Renal cortex interstitium (tissue), 11 donors: ENCODE measurements around the gene TRHDE. TPM values are rescaled to one million over a fixed set of nuclear protein-coding genes. Genes with fewer than 3 reads are reported as not detected.

ENCODE experiments used
- DNase-seq, 11 donors: peaks; one replicate each; pipeline ENCODE4 v3.0.0-alpha.2; 2013; ENCODE audit warnings: low read depth in 9 of 11, low spot score in 4 of 11; ENCODE audit errors: extremely low read depth in 1 of 11
- polyA plus RNA-seq, 3 donors: library from polyadenylated mRNA; unstranded; fragments of 120-200 nt; gene quantifications; one replicate each; pipeline ENCODE4 v1.2.1, GENCODE V29; 2013; ENCODE audit not compliant: insufficient read length in 3 of 3

Gene TRHDE
- polyA plus RNA-seq, 3 donors, result 20.6 to 27.5 (median 23.0) TPM

GRCh38 chr12:72271451-72272090 is 599 bp upstream of the TRHDE start:
- peak in 2 of 11 donors; percentile 34 to 42 for DNase-seq

DNA sequence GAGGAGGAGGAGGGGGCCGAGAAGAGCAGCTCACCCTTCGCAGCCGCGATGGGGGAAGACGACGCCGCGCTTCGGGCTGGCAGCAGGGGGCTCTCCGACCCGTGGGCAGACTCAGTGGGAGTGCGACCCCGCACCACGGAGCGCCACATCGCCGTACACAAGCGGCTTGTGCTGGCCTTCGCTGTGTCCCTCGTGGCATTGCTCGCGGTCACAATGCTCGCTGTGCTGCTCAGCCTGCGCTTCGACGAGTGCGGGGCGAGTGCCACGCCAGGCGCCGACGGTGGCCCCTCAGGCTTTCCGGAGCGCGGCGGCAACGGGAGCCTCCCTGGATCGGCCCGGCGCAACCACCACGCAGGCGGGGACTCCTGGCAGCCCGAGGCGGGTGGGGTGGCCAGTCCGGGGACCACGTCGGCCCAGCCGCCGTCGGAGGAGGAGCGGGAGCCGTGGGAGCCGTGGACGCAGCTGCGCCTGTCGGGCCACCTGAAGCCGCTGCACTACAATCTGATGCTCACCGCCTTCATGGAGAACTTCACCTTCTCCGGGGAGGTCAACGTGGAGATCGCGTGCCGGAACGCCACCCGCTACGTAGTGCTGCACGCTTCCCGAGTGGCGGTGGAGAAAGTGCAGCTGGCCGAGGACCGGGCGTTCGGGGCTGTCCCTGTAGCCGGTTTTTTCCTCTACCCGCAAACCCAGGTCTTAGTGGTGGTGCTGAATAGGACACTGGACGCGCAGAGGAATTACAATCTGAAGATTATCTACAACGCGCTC is 745 bp downstream of the TRHDE start:
- peak in 1 of 11 donors; percentile 29 for DNase-seq

DNA sequence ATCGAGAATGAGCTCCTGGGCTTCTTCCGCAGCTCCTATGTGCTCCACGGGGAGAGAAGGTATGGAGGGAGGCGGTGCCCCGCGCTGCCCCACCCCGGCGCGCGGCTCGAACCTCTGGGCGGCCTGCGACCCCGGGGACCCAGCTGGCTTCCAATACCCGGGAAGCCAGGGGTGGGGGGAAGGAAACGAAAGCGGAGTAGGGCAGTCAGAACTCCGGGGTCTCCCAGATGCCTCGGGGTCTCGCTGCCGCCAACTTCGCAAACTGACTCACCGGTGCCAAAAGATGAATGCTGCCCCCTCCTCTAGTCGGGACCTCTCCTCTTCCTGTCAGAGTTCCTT is 1.3 kb downstream of the TRHDE start:
- DNase-seq, result no peak

GRCh38 chr12:72273851-72274351 is 1.7 kb downstream of the TRHDE start:
- DNase-seq, result no peak

- no peak for DNase-seq
Observed at GRCh38 chr12:72274931-72275330, 2.8 kb downstream of the TRHDE start.

GRCh38 chr12:72275526-72275925 is 3.4 kb downstream of the TRHDE start:
- no peak for DNase-seq

- no peak for DNase-seq
Observed at GRCh38 chr12:72276181-72276805, 4.1 kb downstream of the TRHDE start.

- no peak for DNase-seq
Observed at GRCh38 chr12:72277415-72277814, 5.2 kb downstream of the TRHDE start.

- DNase-seq, result no peak
Observed at GRCh38 chr12:72278894-72279293, 6.7 kb downstream of the TRHDE start.

GRCh38 chr12:72281126-72281525 is 9.0 kb downstream of the TRHDE start:
- DNase-seq, result no peak

DNA sequence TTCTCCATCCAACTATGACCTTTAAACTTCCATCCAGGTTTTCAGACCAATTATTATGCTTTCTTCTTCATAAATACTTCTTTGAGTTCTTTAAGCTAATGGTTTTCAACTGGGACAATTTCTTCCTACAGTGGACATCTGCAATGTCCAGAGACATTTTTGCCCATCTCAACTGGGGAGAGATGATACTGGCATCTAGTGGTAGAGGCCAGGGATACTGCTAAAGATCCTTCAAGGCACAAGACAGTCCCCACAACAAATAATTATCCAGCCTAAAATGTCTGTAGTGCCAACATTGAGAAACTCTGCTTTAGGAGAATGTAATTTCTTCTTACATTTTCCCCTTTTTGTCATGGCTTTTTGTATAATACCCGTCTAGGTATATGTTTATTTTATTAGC is 10.6 kb downstream of the TRHDE start:
- DNase-seq, result no peak

DNA sequence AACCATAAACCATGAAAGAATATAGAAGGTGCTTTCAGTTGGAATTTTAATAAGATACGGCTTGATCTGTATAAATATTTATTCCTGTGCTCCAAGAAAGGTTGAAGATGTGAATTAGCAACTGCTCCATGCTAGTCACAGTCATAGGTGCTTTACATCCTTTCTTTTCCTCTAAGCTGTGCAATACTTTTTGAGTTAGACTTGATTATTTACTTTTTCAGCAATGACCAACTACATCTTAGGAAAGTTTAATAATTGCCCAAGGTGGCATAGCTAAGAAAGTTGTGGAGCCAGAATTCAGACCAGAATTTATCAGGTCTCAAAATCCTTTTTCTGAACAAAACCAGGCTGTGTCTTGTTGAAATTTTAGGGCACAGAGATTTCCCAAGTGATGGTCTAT is 13.7 kb downstream of the TRHDE start:
- no peak for DNase-seq

- no peak for DNase-seq
Observed at GRCh38 chr12:72286526-72286925, 14.4 kb downstream of the TRHDE start.

DNA sequence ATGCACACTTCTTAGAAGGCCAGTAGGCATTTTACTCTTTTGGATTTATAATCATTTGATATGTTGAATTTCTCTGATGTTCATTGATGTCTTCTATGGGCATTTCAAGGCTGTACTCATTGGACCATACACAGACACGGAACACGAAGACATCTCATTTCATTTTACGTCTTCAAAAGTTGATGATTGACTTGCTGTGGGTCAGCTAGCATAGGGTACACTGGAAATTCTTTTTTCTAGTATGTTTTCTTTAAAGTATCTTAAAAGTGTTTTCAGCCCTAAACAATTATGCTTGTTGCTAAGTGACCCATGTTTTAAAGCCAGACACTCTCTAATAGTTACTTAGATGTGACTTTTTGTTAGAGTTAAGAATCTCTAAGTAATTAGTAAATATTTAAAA is 16.3 kb downstream of the TRHDE start:
- no peak for DNase-seq

DNA sequence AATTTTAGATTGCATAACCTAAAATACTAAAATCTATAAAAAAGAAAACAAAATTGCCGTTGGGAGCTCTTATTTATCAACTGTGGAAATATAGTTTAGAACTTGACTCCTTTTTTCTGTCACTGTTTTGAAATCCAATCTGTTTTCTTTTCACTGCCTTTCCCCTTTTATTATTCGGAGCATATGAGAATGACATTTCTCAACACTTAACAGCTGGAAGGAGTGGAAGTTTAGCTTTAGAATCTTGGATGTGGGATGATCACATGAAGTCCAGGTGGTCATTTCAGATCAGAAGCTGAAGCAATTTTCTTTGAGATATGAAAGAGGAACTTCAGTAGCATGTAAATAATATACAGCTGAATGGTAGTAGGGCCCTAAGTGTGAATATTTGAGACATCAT is 16.7 kb downstream of the TRHDE start:
- no peak for DNase-seq

DNA sequence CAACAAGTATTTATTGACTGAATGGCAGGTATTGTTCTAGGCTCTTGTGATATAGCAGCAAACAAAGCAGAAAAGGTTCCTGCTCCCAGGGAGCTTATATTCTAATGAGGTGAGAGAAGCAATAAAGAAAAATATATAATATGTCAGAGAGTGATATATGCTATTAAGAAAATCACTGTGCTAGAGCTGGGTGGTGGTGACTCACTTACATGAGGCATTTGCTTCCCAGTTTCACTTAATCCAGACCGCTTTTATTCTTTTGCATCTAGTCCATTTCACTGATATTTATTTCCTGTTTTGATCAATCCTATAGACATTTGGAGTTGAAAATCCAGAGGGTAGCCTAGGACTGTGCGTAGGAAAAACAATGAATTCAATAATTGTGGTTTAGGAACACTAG is 17.5 kb downstream of the TRHDE start:
- DNase-seq, result no peak

DNA sequence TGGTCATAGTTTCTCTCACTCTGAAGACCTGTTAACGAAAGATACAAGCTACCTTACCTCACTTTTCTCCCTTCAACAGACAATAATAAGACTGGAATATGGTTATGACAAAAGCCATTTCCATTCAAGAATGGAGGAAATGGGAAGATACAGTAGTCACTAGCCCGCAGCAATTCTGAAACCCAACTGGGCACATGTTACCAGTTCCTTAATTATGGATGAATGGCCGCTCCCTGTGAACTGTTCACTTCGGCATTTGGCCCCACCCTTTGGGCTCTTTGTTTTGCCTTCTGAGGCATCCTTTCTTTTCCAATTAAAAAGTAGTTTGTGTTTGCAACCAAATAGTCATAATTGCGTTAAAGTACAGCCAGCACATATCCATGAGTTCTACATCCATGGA is 19.0 kb downstream of the TRHDE start:
- no peak for DNase-seq

DNA sequence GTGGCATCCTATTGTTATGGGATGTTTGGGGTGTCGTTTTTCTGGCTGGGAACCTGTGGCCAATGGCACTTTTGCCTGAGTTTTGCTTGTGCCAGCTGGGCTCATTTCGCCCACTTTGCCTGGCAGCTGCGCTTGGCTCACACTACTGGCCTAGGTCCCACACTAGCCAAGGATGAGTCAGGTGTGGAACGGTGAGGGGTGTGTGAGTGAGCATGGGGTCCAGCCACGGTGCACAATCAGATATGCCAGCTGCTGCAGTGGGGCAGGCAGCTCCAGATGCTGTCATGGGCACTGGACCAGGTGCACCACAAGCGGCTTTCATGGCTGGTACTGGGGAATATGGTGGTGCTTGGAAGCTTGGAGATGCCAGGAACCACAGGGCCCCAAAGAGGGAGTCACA is 21.5 kb downstream of the TRHDE start:
- no peak for DNase-seq

DNA sequence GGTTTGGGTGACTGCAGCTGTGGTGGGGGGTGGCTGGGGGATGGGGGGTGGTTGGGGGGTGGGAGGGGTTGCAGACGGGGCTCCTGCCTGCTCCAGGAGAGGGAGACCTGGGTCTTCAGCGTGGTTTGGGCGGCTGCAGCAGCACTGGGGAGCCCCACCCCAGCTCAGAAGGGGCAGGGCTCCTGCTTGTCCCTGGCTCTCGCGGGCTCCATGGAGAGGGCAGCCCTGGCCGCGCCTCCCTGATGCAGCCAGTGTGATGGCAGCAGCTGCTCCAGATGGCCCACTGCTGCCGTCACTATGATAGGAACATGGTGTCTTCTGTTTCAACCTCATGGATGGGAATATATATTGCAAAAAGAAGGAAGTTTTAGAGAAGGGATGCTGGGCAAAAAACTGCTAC is 22.9 kb downstream of the TRHDE start:
- DNase-seq, result no peak

- DNase-seq, result no peak
Observed at GRCh38 chr12:72295744-72296143, 23.6 kb downstream of the TRHDE start.
